GM12878 (cell line): ENCODE data around the gene RYR2. TPM values are rescaled to one million over a fixed set of nuclear protein-coding genes. Genes with fewer than 3 reads are reported as not detected.
A peak's percentile ranks its signal among the peaks of the same experiment; 100 is the strongest.

Experiments
- CHD2 ChIP-seq: IDR thresholded peaks from 2 replicates; pipeline ENCODE4 v1.6.1; 2011; ENCODE audit warnings: low read depth, low read length, improper control_type of control experiment, borderline replicate concordance
- HCFC1 ChIP-seq: fragments of 150-350 bp; IDR thresholded peaks from 2 replicates; pipeline ENCODE4 v1.6.1; 2014; ENCODE audit warnings: low read length
- MTA3 ChIP-seq: IDR thresholded peaks from 2 replicates; pipeline ENCODE4 v1.6.1; 2012; ENCODE audit warnings: low read length, inconsistent platforms, borderline replicate concordance
- NFIC ChIP-seq: IDR thresholded peaks from 2 replicates; pipeline ENCODE4 v1.6.1; 2012; ENCODE audit warnings: low read depth, mild to moderate bottlenecking, inconsistent platforms, low read length, moderate library complexity
- PML ChIP-seq: IDR thresholded peaks from 2 replicates; pipeline ENCODE4 v1.6.1; 2012; ENCODE audit warnings: low read length, inconsistent platforms
- POLR2AphosphoS2 ChIP-seq: IDR thresholded peaks from 2 replicates; pipeline ENCODE4 v1.6.1; 2011; ENCODE audit warnings: low read depth, mild to moderate bottlenecking, low read length, improper control_type of control experiment, moderate library complexity
- RB1 ChIP-seq: fragments of 450-650 bp; formaldehyde crosslinking; IDR thresholded peaks from 2 replicates; pipeline ENCODE4 v1.6.1; 2017; ENCODE audit warnings: mild to moderate bottlenecking, borderline replicate concordance
- SUPT20H ChIP-seq: IDR thresholded peaks from 2 replicates; pipeline ENCODE4 v1.6.1; 2011; ENCODE audit warnings: low read depth, mild to moderate bottlenecking, low read length, moderate library complexity, borderline replicate concordance; ENCODE audit not compliant: control insufficient read depth
- ZBTB33 ChIP-seq: fragments of 450-650 bp; IDR thresholded peaks from 2 replicates; pipeline ENCODE4 v1.6.1; 2017; ENCODE audit warnings: mild to moderate bottlenecking
- ZNF217 ChIP-seq: fragments of 450-650 bp; IDR thresholded peaks from 2 replicates; pipeline ENCODE4 v1.6.1; 2017; ENCODE audit warnings: antibody characterized with exemption, mild to moderate bottlenecking
- ZNF24 ChIP-seq: fragments of 450-650 bp; IDR thresholded peaks from 2 replicates; pipeline ENCODE4 v1.6.1; 2017; ENCODE audit warnings: antibody characterized with exemption, mild to moderate bottlenecking
- polyA plus RNA-seq, 11 experiments: library from polyadenylated mRNA; depleted of rRNA in 4 of 11; unstranded in 6 of 11; stranded (reverse) in 5 of 11; fragments of >200 nt; fragmentation: Nextera tagmentation in 4 of 11; fragmentation: Illumina TruSeq in 1 of 11; extraction: Ambion mirVana in 4 of 11; extraction: Trizol in 1 of 11; gene quantifications; 1 replicate in 1 of 11; 2 replicates in 10 of 11; pipeline versions ENCODE4 v1.2.1 to v1.2.3, GENCODE V29; 2011 to 2016; ENCODE audit warnings: inconsistent platforms in 2 of 11, missing spikeins in 2 of 11, low read depth in 1 of 11
- total RNA-seq, 4 experiments: library from RNA; depleted of rRNA in 3 of 4; stranded (reverse); fragments of >200 nt in 3 of 4; fragmentation: Illumina TruSeq in 1 of 4; extraction: Trizol in 1 of 4; gene quantifications; 2 replicates each; pipeline versions ENCODE4 v1.2.1 to v1.2.3, GENCODE V29; 2013 to 2021
- TF ChIP-seq, protein P1 (sequence below): fragments of 450-650 bp; IDR thresholded peaks from 2 replicates; pipeline ENCODE4 v1.6.1; 2018; ENCODE audit warnings: mild to moderate bottlenecking, low read depth, moderate library complexity; ENCODE audit not compliant: partially characterized antibody

The RYR2 gene
- total and polyA plus RNA-seq, 10 of the 15 experiments (the other 5 are each of a cell fraction or from before 2014, with no cell fraction given): 0.01 to 0.04 TPM; not detected in 8

GRCh38 chr1:237864338-237865244, 822.6 kb downstream of the RYR2 start (continued):
- TF ChIP-seq ZNF217 (no peak), CHD2 (no peak), POLR2AphosphoS2 (no peak), ZBTB33 (no peak), SUPT20H (no peak), ZNF24 (no peak), PML (no peak), HCFC1 (no peak), NFIC (no peak), MTA3 (no peak), RB1 (peak; percentile 26; the same call in 1 of the 2 replicates)
- TF ChIP-seq, protein P1, sequence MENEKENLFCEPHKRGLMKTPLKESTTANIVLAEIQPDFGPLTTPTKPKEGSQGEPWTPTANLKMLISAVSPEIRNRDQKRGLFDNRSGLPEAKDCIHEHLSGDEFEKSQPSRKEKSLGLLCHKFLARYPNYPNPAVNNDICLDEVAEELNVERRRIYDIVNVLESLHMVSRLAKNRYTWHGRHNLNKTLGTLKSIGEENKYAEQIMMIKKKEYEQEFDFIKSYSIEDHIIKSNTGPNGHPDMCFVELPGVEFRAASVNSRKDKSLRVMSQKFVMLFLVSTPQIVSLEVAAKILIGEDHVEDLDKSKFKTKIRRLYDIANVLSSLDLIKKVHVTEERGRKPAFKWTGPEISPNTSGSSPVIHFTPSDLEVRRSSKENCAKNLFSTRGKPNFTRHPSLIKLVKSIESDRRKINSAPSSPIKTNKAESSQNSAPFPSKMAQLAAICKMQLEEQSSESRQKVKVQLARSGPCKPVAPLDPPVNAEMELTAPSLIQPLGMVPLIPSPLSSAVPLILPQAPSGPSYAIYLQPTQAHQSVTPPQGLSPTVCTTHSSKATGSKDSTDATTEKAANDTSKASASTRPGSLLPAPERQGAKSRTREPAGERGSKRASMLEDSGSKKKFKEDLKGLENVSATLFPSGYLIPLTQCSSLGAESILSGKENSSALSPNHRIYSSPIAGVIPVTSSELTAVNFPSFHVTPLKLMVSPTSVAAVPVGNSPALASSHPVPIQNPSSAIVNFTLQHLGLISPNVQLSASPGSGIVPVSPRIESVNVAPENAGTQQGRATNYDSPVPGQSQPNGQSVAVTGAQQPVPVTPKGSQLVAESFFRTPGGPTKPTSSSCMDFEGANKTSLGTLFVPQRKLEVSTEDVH: no peak
